Choroid plexus epithelial cell (primary cell): ENCODE results near the gene MYLIP.
A peak's percentile ranks its signal among the peaks of the same experiment; 100 is the strongest.

Experiments
- DNase-seq: peaks from one replicate; pipeline ENCODE4 v3.0.0-alpha.2; 2010; ENCODE audit warnings: low read depth
- H3K4me3 ChIP-seq: 2 replicates; pipeline ENCODE4 v1.5.1; 2011; ENCODE audit warnings: low read depth, mild to moderate bottlenecking, control low read depth, low read length, moderate library complexity
- TF ChIP-seq, protein P1 (sequence below): conservative IDR thresholded peaks from 2 replicates; pipeline ENCODE4 v1.5.1; 2011; ENCODE audit warnings: low read depth, mild to moderate bottlenecking, control low read depth, inconsistent platforms, low read length, moderate library complexity

The MYLIP gene

DNA sequence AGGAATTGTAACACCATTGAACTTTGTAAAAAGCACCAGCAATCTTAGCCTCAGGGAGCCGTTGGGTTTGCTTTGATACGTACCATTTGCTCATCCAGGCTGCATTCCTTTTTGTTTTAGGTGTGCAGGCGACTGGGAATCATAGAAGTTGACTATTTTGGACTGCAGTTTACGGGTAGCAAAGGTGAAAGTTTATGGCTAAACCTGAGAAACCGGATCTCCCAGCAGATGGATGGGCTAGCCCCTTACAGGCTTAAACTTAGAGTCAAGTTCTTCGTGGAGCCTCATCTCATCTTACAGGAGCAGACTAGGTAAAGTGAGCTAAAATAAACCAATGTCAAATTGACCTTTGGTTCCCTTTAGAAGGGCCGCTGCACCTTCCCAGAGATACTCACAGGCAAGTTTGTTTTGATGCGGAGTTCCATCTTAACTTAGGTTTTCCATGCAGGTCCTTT, 1.6 kb downstream of the MYLIP start:
- peak; percentile 15 for DNase-seq

DNA sequence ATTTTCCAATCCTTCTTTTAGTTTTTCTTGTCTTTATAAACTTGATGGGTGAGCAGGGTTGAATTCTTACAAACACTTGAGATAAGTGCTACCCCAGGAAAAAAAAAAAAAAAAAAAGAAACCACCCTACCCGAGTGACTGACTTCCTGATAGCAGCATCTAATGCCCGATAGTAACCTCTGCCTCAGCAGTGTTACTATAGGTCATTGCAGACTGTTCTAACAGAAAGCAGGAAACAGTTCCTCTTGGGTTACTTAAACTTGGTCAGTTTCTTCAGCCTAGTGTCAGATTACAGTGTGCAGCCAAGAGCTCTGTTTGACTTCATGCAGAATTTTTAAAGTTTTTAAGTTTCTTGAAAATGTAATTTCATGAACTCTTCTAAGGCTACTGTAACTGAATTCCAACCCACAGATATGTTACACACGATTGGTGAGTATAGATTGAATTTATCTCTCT, 2.1 kb downstream of the MYLIP start:
- TF ChIP-seq, protein P1, sequence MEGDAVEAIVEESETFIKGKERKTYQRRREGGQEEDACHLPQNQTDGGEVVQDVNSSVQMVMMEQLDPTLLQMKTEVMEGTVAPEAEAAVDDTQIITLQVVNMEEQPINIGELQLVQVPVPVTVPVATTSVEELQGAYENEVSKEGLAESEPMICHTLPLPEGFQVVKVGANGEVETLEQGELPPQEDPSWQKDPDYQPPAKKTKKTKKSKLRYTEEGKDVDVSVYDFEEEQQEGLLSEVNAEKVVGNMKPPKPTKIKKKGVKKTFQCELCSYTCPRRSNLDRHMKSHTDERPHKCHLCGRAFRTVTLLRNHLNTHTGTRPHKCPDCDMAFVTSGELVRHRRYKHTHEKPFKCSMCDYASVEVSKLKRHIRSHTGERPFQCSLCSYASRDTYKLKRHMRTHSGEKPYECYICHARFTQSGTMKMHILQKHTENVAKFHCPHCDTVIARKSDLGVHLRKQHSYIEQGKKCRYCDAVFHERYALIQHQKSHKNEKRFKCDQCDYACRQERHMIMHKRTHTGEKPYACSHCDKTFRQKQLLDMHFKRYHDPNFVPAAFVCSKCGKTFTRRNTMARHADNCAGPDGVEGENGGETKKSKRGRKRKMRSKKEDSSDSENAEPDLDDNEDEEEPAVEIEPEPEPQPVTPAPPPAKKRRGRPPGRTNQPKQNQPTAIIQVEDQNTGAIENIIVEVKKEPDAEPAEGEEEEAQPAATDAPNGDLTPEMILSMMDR, result no peak
- peak overlapping the region; percentile 84 for H3K4me3 ChIP-seq
- peak; percentile 91 for DNase-seq

More for the DNA sequence above, 1.6 kb downstream of the MYLIP start:
- H3K4me3 ChIP-seq, result peak overlapping the region; percentile 84
- TF ChIP-seq, protein P1, result no peak

DNA sequence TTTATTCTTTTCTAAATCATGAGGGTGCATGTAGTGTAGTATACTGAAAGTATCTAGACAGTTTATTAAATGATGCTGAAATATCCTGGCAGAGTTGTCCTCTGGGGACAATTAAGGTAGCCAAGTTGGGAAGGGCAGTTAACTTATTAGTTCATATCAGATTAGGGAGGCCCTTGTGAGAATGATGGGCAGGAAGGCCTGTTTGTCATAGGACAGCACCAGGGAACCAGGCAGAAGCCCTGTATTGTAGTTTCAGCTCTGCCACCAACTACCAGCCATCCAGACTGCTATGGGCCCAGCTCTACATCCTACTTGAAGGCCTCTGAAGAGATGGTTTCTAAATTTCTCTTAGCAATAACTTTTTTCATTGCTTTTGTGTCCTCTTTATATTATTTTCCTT, 4.0 kb downstream of the MYLIP start:
- no peak for DNase-seq
- no peak overlapping the region for H3K4me3 ChIP-seq
- TF ChIP-seq, protein P1, result no peak

DNA sequence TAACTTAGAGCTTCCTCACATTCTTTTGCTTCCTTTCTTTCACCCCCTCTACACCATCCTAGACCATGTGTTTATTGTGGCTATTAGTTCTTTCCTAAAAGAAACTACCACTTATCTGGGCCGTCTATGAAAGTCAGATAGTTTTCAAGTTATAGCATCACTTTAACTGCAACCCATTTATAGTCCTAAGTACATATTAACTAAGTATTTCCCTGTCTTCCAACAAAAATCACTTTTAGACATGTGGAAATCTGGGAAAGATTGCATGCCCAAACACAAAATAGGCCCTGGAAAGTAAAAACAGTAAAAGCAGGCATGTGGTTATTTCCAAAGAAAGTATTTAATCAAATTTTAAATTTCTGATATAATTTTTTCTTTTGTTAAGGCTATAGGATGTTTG, 5.5 kb downstream of the MYLIP start:
- DNase-seq, result no peak
- H3K4me3 ChIP-seq, result no peak overlapping the region
- TF ChIP-seq, protein P1, result no peak

DNA sequence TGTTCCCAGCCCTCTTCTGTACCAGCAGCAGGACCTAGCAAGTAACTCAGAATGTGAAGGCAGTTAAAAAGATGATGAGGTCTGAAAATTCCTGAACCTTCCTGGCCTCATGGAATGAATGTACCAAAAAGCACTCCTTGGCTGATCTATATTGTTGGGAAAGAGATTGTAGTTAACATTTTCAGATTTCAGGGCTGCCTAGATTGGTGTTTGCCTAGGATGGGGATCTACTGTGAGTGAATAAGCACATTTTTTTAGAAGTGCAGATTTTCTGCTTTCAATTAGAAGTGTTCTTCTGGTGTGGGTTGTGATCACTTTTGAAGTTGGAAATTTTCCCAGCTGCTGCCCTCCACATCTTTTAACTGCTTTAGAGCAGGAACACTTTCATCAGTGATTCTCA, 6.2 kb downstream of the MYLIP start:
- no peak overlapping the region for H3K4me3 ChIP-seq
- peak; percentile 17 for DNase-seq
- TF ChIP-seq, protein P1, result no peak

DNA sequence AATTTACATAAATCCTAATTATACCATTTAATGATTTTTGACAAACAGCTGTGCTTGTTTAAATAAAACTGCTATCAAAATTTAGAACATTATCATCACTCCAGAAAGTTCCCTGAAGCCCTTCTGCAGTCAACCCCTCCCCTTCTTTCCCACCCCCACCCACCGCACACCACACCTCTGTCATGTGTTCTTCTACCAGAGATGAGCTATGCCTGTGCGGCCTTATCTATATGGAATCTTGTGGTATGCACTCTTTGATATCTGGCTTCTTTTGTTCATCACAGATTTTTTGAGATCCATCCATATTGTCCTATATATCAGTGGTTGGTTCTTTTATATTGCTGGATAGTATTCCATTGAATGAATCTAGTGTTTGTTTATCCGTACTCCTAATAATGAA, 7.2 kb downstream of the MYLIP start:
- H3K4me3 ChIP-seq, result no peak overlapping the region
- TF ChIP-seq, protein P1, result no peak

DNA sequence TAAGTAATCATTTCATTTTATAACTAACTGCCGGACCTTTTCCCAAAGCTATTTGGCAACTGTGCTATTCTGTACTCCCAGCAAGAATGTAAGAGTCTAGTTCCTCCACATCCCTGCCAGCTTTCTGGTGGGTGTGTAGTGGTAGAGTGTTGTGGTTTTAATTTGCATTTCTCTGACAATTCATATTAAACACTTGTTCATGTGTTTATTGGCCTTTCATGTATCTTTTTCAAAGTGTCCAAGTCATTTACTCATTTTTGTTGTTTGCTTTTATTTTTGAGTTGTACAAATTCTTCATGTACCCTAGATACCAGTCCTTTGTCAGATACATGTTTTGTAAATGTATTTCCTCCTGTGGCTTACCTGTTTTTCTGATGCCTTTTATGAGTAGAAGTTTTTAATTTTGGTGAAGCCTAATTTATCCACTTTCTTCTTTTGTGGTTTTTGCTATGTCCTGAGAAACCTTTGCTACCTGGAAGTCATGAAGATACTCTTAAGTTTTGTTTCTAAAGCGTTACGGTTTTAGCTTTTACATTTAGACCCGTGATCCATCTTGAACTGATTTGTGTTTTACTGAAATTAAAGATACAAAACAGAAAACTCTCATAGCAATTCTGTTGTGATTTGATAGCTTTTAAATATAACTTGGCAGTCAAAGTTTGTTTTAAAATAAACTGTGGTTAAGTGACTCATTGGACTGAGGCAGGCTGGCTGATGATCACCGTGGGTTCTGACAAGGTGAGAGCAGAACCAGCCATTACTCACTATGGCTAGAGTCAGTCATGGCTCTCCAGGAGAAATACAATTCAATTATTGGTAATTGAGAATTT, 8.0 kb downstream of the MYLIP start:
- no peak overlapping the region for H3K4me3 ChIP-seq
- peak; percentile 90 for DNase-seq
- TF ChIP-seq, protein P1, result no peak

More for the DNA sequence above, 7.2 kb downstream of the MYLIP start:
- no peak for DNase-seq
